Measurements from ENCODE around the gene SNX10. TPM values are rescaled to one million over a fixed set of nuclear protein-coding genes. Genes with fewer than 3 reads are reported as not detected.

The SNX10 gene
- polyA plus RNA-seq, 1 donor (not counting 4 experiments of a cell fraction or from before 2014, with no cell fraction given), result 7.0 TPM

DNA sequence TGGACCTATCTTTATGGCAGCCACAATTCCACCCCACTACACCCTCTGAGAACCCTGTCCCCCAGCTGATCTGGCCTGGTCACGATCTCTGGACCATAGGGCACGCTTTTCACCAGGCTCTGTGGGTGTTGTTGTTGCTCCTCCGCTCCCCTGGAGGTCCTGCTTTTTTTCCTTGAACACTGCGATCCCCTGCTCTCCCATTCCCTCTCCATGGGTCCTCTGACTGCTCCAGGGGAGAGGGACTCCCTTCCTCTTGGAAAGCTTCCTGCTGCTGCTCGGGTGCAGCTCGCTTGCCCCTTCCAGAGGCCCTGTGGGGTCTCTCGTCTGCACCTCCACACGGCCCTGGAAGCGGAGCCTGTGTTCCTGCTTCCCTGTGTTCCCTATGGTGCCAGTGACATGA lies 53.5 kb downstream of the SNX10 start:
- Histone ChIP-seq H3K4me1 (ENCODE audit: control insufficient read depth, extremely low read depth, insufficient read depth, low read length) (peaks cover 20% of the 10 kb centered on the region), H3K9me1 (ENCODE audit: control insufficient read depth, extremely low read depth, insufficient read depth, low read length) (no peaks in the 10 kb centered on the region), H3K36me3 (ENCODE audit: control insufficient read depth in 2 of 2, extremely low read depth in 1 of 2, insufficient read depth in 2 of 2, low read length in 2 of 2) (no peaks in the 10 kb centered on the region), H3K79me2 (ENCODE audit: control insufficient read depth, insufficient read depth, low read length) (no peaks in the 10 kb centered on the region), H3K9ac (ENCODE audit: control insufficient read depth, extremely low read depth, insufficient read depth, low read length) (no peak overlapping the region), H3K9me3 (ENCODE audit: control insufficient read depth, low read depth, low read length) (no peaks in the 10 kb centered on the region), H3K4me2 (ENCODE audit: control insufficient read depth, extremely low read depth, insufficient read depth, low read depth, low read length) (no peak overlapping the region), H3K27me3 (ENCODE audit: control insufficient read depth, extremely low read depth, insufficient read depth, low read length) (no peaks in the 10 kb centered on the region), H3K4me3 (ENCODE audit: control insufficient read depth in 2 of 3, extremely low read depth in 1 of 3, insufficient read depth in 2 of 3, low read depth in 1 of 3, low read length in 3 of 3) (no peak overlapping the region), H2AFZ (ENCODE audit: control insufficient read depth, low read length) (no peak overlapping the region), H3K27ac (ENCODE audit: control insufficient read depth, insufficient read depth, low read length) (no peak overlapping the region), H4K20me1 (ENCODE audit: control insufficient read depth, extremely low read depth, insufficient read depth, low read length) (no peaks in the 10 kb centered on the region)
- FAIRE-seq (no peak), DNase-seq (ENCODE audit: low read depth, low spot score) (no peak)
- TF ChIP-seq, protein P1, sequence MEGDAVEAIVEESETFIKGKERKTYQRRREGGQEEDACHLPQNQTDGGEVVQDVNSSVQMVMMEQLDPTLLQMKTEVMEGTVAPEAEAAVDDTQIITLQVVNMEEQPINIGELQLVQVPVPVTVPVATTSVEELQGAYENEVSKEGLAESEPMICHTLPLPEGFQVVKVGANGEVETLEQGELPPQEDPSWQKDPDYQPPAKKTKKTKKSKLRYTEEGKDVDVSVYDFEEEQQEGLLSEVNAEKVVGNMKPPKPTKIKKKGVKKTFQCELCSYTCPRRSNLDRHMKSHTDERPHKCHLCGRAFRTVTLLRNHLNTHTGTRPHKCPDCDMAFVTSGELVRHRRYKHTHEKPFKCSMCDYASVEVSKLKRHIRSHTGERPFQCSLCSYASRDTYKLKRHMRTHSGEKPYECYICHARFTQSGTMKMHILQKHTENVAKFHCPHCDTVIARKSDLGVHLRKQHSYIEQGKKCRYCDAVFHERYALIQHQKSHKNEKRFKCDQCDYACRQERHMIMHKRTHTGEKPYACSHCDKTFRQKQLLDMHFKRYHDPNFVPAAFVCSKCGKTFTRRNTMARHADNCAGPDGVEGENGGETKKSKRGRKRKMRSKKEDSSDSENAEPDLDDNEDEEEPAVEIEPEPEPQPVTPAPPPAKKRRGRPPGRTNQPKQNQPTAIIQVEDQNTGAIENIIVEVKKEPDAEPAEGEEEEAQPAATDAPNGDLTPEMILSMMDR (optimal IDR thresholded peaks at IDR 0.05 in 1 of 3, IDR thresholded peaks at IDR 0.05 in 1 of 3, conservative IDR thresholded peaks at IDR 0.05 in 1 of 3; ENCODE audit: extremely low read depth in 1 of 3, insufficient read depth in 2 of 3, low read length in 3 of 3), result no peak
- TF ChIP-seq EZH2 (IDR thresholded peaks at IDR 0.05; ENCODE audit: low read length), result no peak
- dilution Hi-C loops (cut with MboI; ENCODE audit: extremely low pct_ligation_motif_present, low sequenced_read_pairs), result no loop called here

DNA sequence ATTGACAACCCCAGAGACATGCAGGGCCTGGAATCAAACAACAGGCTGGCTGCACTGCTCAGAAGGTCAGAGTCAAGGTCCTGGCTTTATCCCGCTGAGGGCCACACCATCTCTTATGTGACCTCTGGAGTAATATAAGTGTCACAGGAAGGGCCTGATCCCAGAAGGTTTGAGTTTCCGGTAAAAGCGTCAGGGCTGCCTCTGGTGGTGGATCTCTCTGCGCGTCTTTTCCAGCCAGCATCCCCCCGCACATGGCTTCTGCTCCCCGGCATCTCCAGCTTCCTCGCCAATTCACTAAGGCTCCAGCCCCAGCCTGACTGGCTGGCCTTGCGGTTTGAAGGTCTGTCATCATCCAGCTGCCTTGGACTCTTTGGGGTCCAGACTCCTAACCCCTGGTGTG lies 54.2 kb downstream of the SNX10 start:
- Histone ChIP-seq H3K4me3 (ENCODE audit: control insufficient read depth in 2 of 3, extremely low read depth in 1 of 3, insufficient read depth in 2 of 3, low read depth in 1 of 3, low read length in 3 of 3) (no peak overlapping the region), H3K36me3 (ENCODE audit: control insufficient read depth in 2 of 2, extremely low read depth in 1 of 2, insufficient read depth in 2 of 2, low read length in 2 of 2) (no peaks in the 10 kb centered on the region), H3K9ac (ENCODE audit: control insufficient read depth, extremely low read depth, insufficient read depth, low read length) (no peak overlapping the region), H3K4me1 (ENCODE audit: control insufficient read depth, extremely low read depth, insufficient read depth, low read length) (peaks cover 20% of the 10 kb centered on the region), H3K27me3 (ENCODE audit: control insufficient read depth, extremely low read depth, insufficient read depth, low read length) (no peaks in the 10 kb centered on the region), H3K27ac (ENCODE audit: control insufficient read depth, insufficient read depth, low read length) (no peak overlapping the region), H2AFZ (ENCODE audit: control insufficient read depth, low read length) (no peak overlapping the region), H3K9me1 (ENCODE audit: control insufficient read depth, extremely low read depth, insufficient read depth, low read length) (no peaks in the 10 kb centered on the region), H4K20me1 (ENCODE audit: control insufficient read depth, extremely low read depth, insufficient read depth, low read length) (no peaks in the 10 kb centered on the region), H3K9me3 (ENCODE audit: control insufficient read depth, low read depth, low read length) (no peaks in the 10 kb centered on the region), H3K4me2 (ENCODE audit: control insufficient read depth, extremely low read depth, insufficient read depth, low read depth, low read length) (no peak overlapping the region), H3K79me2 (ENCODE audit: control insufficient read depth, insufficient read depth, low read length) (no peaks in the 10 kb centered on the region)
- no peak for FAIRE-seq
- DNase-seq (ENCODE audit: low read depth, low spot score), result no peak
- dilution Hi-C loops (cut with MboI; ENCODE audit: extremely low pct_ligation_motif_present, low sequenced_read_pairs), result no loop called here
- TF ChIP-seq, protein P1 (optimal IDR thresholded peaks at IDR 0.05 in 1 of 3, IDR thresholded peaks at IDR 0.05 in 1 of 3, conservative IDR thresholded peaks at IDR 0.05 in 1 of 3; ENCODE audit: extremely low read depth in 1 of 3, insufficient read depth in 2 of 3, low read length in 3 of 3), result no peak
- no peak for TF ChIP-seq EZH2 (IDR thresholded peaks at IDR 0.05; ENCODE audit: low read length)

Data from keratinocyte (primary cell).